HepG2 (cell line): ENCODE results near the gene SIRT1. TPM values are rescaled to one million over a fixed set of nuclear protein-coding genes. Genes with fewer than 3 reads are reported as not detected.

Source experiments
- ELK4 ChIP-seq: sonication (generic); formaldehyde crosslinking; IDR thresholded peaks from 2 replicates; pipeline ENCODE4 v1.9.0; 2021; ENCODE audit warnings: missing genetic modification reagents, borderline replicate concordance
- HMGA1 ChIP-seq: sonication (generic); formaldehyde crosslinking; conservative IDR thresholded peaks from 2 replicates; pipeline ENCODE4 v1.4.0; 2020; ENCODE audit warnings: missing genetic modification reagents
- HMGXB4 ChIP-seq, 2 experiments: sonication (generic) in 1 of 2; formaldehyde crosslinking in 1 of 2; IDR thresholded peaks; 2 replicates each; pipeline versions ENCODE4 v1.4.0 to v1.6.1; 2018 to 2020; ENCODE audit warnings: missing genetic modification reagents in 2 of 2, borderline replicate concordance in 1 of 2, low read depth in 1 of 2, mild to moderate bottlenecking in 1 of 2, missing biosample characterization in 1 of 2
- NFYC ChIP-seq: IDR thresholded peaks from 2 replicates; pipeline ENCODE4 v1.6.1; 2016; ENCODE audit warnings: missing genetic modification reagents, missing compliant biosample characterization
- RERE ChIP-seq: IDR thresholded peaks from 2 replicates; pipeline ENCODE4 v1.6.1; 2016; ENCODE audit warnings: low read depth, missing genetic modification reagents, missing compliant biosample characterization
- TAF1 ChIP-seq: sonication (generic); formaldehyde crosslinking; IDR thresholded peaks from 2 replicates; pipeline ENCODE4 v1.4.0; 2020; ENCODE audit warnings: missing genetic modification reagents
- TBX2 ChIP-seq: sonication (generic); formaldehyde crosslinking; IDR thresholded peaks from 2 replicates; pipeline ENCODE4 v1.5.0; 2020; ENCODE audit warnings: missing genetic modification reagents, mild to moderate bottlenecking, borderline replicate concordance
- ZMYM4 ChIP-seq: sonication (generic); formaldehyde crosslinking; IDR thresholded peaks from 2 replicates; pipeline ENCODE4 v1.8.1; 2023; ENCODE audit warnings: mild to moderate bottlenecking, missing genetic modification reagents
- ZNF407 ChIP-seq: sonication (generic); formaldehyde crosslinking; IDR thresholded peaks from one replicate; pipeline ENCODE4 v1.5.1; 2020; ENCODE audit warnings: mild to moderate bottlenecking, missing genetic modification reagents; ENCODE audit errors: not compliant biosample characterization
- ZNF761 ChIP-seq: sonication (generic); formaldehyde crosslinking; conservative IDR thresholded peaks from 2 replicates; pipeline ENCODE4 v1.4.0; 2020; ENCODE audit warnings: mild to moderate bottlenecking, missing genetic modification reagents
- ZNF792 ChIP-seq: IDR thresholded peaks from 2 replicates; pipeline ENCODE4 v1.6.1; 2016
- polyA plus RNA-seq, 8 experiments: library from polyadenylated mRNA; depleted of rRNA in 3 of 8; stranded (reverse) in 7 of 8; unstranded in 1 of 8; fragments of >200 nt; fragmentation: Illumina TruSeq in 4 of 8; extraction: Trizol in 4 of 8; gene quantifications; 2 replicates each; pipeline versions ENCODE4 v1.2.1 to v1.2.3, GENCODE V29; 2011 to 2016; ENCODE audit warnings: low read depth in 4 of 8, missing spikeins in 1 of 8, mixed read lengths in 1 of 8; ENCODE audit not compliant: insufficient read depth in 1 of 8
- total RNA-seq, 5 experiments: library from RNA; depleted of rRNA; stranded (reverse); fragments of >200 nt; fragmentation: Illumina TruSeq; extraction: Trizol; gene quantifications; 2 replicates each; pipeline ENCODE4 v1.2.3, GENCODE V29; 2016; ENCODE audit warnings: low read depth in 1 of 5

SIRT1 gene
- total and polyA plus RNA-seq, 2 of the 13 experiments (the other 11 are each of a cell fraction or from before 2014, with no cell fraction given), result 9.4 to 10.2 TPM

GRCh38 chr10:67837541-67838314, 46.7 kb upstream of the SIRT1 start, which contains the start of gene DNAJC12 (continued):
- TF ChIP-seq ZNF407 (CRISPR knock-in tag) (no peak), RERE (CRISPR knock-in tag) (no peak), HMGXB4 (CRISPR knock-in tag; IDR thresholded peaks at IDR 0.05; ENCODE audit: borderline replicate concordance in 1 of 2, low read depth in 1 of 2) (peak in 1 of 2 experiments; percentile 57; a peak in 1 of 4 replicates), ZMYM4 (CRISPR knock-in tag) (no peak), NFYC (CRISPR knock-in tag) (peak; percentile 78), TBX2 (no peak), ELK4 (CRISPR knock-in tag) (no peak), ZNF761 (CRISPR knock-in tag) (no peak), TAF1 (CRISPR knock-in tag) (no peak), ZNF792 (CRISPR knock-in tag) (no peak), HMGA1 (CRISPR knock-in tag) (no peak)
